Mucosa of descending colon (tissue), 3 donors: Measurements from ENCODE around the gene HIC1. TPM values are rescaled to one million over a fixed set of nuclear protein-coding genes. Genes with fewer than 3 reads are reported as not detected.

Source experiments
- ATAC-seq: fragments of 200-7000 bp; cut with Tn5 transposase; one replicate; pipeline ENCODE4 v1.9.1; 2020; ENCODE audit warnings: mild to moderate bottlenecking, moderate library complexity
- DNase-seq, 3 donors: peaks; one replicate each; pipeline ENCODE4 v3.0.0-alpha.2; 2020
- H3K36me3 ChIP-seq: fragments of 200-600 bp; one replicate; pipeline ENCODE4 v1.8.0; 2021; ENCODE audit warnings: low read depth, mild to moderate bottlenecking
- H3K4me1 ChIP-seq: fragments of 200-600 bp; one replicate; pipeline ENCODE4 v1.8.0; 2021; ENCODE audit warnings: low read depth, mild to moderate bottlenecking
- H3K4me3 ChIP-seq: fragments of 200-600 bp; one replicate; pipeline ENCODE4 v1.8.0; 2021; ENCODE audit warnings: mild to moderate bottlenecking
- H3K9me3 ChIP-seq: fragments of 200-600 bp; one replicate; pipeline ENCODE4 v1.8.0; 2021; ENCODE audit warnings: mild to moderate bottlenecking
- CTCF ChIP-seq: fragments of 200-600 bp; IDR thresholded peaks from one replicate; pipeline ENCODE4 v1.8.0; 2022; ENCODE audit warnings: antibody characterized with exemption, mild to moderate bottlenecking
- intact Hi-C, 2 donors: fragments of 100-400 bp; cut with DNase I in 1 of 2; cut with micrococcal nuclease in 1 of 2; formaldehyde crosslinking; loops; one replicate each; pipeline versions ENCODE4 v1.11.0 to v1.11.1; 2022; cut with DNase I, micrococcal nuclease
- total RNA-seq, 3 donors: library from RNA; stranded (reverse); fragmentation: NEBNext Ultra II Directional in 2 of 3; extraction: Animal tissue kit (Norgen Biotek cat#: 25700) in 2 of 3; gene quantifications; one replicate each; pipeline versions ENCODE4 v1.2.1 to v1.2.4, GENCODE V29; 2021 to 2023
- donor health status: DM: no; HTN: no; CAD: no; lungs with moderate emphysema.
- donor health status: DM: no; HTN: no; CAD: no.
- donor health status: DM: no; HTN: yes; CAD: no.

The HIC1 gene
- total RNA-seq, 3 donors from 2014 or later = 6.0 to 28.9 (median 13.5) TPM

DNA sequence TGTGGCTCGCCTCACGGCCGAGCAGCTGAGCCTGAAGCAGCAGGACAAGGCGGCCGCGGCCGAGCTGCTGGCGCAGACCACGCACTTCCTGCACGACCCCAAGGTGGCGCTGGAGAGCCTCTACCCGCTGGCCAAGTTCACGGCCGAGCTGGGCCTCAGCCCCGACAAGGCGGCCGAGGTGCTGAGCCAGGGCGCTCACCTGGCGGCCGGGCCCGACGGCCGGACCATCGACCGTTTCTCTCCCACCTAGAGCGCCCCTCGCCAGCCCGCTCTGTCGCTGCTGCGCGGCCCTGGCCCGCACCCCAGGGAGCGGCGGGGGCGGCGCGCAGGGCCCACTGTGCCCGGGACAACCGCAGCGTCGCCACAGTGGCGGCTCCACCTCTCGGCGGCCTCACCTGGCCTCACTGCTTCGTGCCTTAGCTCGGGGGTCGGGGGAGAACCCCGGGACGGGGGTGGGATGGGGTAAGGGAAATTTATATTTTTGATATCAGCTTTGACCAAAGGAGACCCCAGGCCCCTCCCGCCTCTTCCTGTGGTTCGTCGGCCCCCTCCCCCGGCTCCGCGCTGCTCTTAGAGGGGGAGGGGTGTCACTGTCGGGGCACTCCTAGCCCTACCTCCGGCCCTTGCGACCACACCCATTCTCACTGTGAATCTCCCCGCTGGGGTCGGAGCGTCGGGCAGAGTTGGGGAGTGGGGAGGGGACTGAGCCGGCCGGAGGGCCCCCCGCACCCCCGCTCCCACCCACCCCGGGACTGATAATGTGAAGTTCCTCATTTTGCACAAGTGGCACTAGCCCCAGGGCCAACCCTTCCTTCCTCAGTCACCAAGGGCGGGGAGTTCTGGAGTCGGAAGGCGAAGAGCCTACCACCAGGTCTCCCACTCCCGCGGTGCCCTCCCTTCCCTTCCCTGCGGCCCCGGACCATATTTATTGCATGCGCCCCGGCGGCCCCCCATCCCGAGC, 4.0 kb downstream of the HIC1 start:
- Histone ChIP-seq H3K9me3 (no peaks in the 10 kb centered on the region), H3K4me3 (no peak overlapping the region), H3K4me1 (peaks cover 43% of the 10 kb centered on the region), H3K36me3 (no peaks in the 10 kb centered on the region)
- ATAC-seq = peak; percentile 72
- intact Hi-C loops = loop anchor here (2.0 to 10.0 kb wide), 3 partner anchors 182 to 226 kb away; no protein-coding TSS in a partner anchor
- DNase-seq = peak; percentile 89 to 93 (median 89)
- TF ChIP-seq CTCF = peak; percentile 78

DNA sequence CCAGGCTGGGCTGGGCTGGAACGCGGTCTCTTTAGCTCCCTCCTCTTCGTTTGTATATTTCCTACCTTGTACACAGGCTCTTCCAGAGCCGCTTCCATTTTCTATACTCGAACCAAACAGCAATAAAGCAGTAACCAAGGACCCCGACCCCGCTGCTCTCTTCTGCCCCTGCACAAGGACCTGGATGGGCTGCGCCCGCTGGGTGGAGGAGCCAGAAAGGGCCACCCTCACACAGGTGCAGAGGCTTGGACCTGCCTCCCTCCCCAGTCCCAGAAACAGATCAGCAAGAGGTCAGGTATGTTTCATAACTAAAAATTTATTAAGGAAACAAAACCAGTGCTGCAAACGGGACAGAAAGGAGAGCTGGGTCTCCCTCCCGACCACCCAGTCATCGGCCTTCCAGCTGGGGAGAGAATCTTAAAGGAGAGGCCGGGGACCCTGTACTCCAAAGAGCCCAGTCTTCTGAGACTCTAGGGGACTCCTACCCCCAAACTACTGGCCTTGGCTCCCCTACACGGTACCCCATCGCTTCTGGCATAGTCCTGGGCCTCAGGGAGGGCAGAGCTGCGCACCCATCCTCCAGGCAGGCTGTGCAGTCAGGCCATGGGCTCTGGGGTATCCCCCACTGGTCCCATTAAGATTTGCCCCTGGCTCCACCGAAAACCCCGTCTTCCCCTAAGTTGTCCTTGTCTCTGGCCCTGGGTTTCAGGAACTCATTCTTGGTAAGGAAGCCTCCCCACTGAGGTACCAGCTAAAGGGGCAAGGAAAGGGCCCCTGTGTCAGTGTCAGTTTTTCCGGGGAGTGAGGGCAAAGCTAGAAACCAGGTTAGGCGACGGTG, 4.9 kb downstream of the HIC1 start:
- Histone ChIP-seq H3K9me3 (no peaks in the 10 kb centered on the region), H3K4me3 (no peak overlapping the region), H3K36me3 (no peaks in the 10 kb centered on the region), H3K4me1 (peaks cover 37% of the 10 kb centered on the region)
- ATAC-seq (no peak), DNase-seq (no peak)
- no peak for TF ChIP-seq CTCF
- intact Hi-C loops = loop anchor here (2.0 to 10.0 kb wide), 3 partner anchors 181 to 225 kb away; no protein-coding TSS in a partner anchor

GRCh38 chr17:2060385-2060658, 5.4 kb downstream of the HIC1 start:
- intact Hi-C loops = no loop called here
- ATAC-seq = no peak
- TF ChIP-seq CTCF = no peak
- peaks cover 33% of the 10 kb centered on the region for H3K4me1 ChIP-seq
- no peak for DNase-seq
- no peak overlapping the region for H3K4me3 ChIP-seq
- H3K36me3 ChIP-seq = no peaks in the 10 kb centered on the region
- H3K9me3 ChIP-seq = no peaks in the 10 kb centered on the region

DNA sequence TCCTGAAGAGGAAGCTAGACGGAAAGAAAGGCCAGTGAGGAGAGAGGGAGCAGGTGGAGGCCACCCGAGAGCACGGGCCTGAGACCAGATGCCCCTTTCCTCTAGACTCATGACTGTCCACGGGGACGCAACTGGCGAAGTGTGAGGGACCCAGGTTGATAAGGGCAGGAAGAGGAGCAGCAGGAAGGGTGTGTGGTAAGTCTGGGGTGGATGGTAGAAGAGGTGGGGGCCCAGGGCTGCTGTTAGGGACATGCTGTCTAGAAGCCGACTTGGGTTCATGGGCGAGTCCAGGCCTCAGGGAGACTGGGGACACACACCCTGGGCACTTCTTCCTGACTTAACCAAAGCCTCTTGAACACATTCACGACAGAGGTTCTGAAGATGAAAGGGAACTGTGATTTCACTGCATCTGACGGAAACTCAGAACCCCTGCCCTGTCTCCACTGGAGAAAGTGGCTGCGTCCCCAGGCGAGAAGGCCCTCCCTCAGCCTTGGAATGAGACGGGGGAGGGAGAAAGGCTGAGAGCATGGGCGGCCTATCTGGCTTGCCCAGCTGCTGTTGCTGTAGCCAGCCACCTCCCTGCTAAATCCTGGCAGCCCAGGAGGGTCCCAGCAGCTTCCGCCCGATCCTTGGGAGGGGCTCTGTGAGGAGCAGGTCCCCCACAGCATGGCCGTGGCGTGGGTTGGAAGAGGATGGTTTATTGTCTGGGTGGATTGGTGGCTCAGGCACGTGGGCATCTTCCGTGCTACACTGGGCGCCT, 6.0 kb downstream of the HIC1 start:
- peaks cover 36% of the 10 kb centered on the region for H3K4me1 ChIP-seq
- H3K4me3 ChIP-seq = no peak overlapping the region
- no peak for ATAC-seq
- no peaks in the 10 kb centered on the region for H3K9me3 ChIP-seq
- peak in 1 of 3 donors; percentile 52 for DNase-seq
- intact Hi-C loops = no loop called here
- no peak for TF ChIP-seq CTCF
- H3K36me3 ChIP-seq = no peaks in the 10 kb centered on the region

GRCh38 chr17:2061441-2061958, 6.6 kb downstream of the HIC1 start:
- H3K4me1 ChIP-seq = peaks cover 34% of the 10 kb centered on the region

More at GRCh38 chr17:2061441-2061958, 6.6 kb downstream of the HIC1 start:
- no peak for DNase-seq
- ATAC-seq = no peak
- intact Hi-C loops = no loop called here
- H3K9me3 ChIP-seq = no peaks in the 10 kb centered on the region
- H3K36me3 ChIP-seq = no peaks in the 10 kb centered on the region
- H3K4me3 ChIP-seq = no peak overlapping the region
- no peak for TF ChIP-seq CTCF
